NCI-H1092 treated with DMSO at 0.1 percent for 48 hours (cell line): ENCODE results near the gene CERS3.
A peak's percentile ranks its signal among the peaks of the same experiment; 100 is the strongest.

ENCODE experiments used
- DNase-seq: peaks from one replicate; lab custom pipeline; 2025; lab: John Stamatoyannopoulos, UW

Gene CERS3

DNA sequence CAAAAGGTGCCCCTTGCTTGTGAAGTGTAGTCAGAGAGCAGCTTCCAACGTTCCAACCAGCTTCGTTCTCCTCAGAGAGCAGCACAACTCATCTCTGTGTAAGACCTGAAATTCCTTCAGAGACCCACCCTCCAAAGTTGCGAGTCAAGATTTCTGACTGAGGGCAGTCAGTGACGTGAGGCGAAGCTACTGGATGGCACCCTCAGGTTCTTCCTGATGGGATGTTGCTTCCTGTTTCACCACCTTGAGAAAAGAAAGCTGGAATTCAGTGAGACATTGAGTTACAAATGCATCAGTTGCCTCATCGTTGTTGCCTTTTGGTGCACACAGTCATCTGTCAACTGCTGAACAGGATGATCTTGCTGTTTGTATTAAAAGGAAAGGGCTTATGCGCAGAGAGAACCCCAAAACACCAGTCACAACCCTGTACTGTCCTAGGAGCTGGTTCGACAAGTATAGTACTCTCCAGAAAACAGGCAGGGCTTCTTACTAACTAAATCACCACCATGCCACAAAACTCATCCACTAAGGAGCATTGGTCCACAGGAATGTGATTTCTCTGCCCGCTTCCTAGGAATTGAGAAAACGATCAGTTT is at the start of gene CERS3:
CERS3 (minus strand) TSS at position 118 of the 596 bp plus-strand sequence. CDS start 27,101 bp downstream, outside the sequence.
- no peak for DNase-seq

GRCh38 chr15:100573526-100573925 is 44.8 kb upstream of the CERS3 start:
- DNase-seq: no peak

DNA sequence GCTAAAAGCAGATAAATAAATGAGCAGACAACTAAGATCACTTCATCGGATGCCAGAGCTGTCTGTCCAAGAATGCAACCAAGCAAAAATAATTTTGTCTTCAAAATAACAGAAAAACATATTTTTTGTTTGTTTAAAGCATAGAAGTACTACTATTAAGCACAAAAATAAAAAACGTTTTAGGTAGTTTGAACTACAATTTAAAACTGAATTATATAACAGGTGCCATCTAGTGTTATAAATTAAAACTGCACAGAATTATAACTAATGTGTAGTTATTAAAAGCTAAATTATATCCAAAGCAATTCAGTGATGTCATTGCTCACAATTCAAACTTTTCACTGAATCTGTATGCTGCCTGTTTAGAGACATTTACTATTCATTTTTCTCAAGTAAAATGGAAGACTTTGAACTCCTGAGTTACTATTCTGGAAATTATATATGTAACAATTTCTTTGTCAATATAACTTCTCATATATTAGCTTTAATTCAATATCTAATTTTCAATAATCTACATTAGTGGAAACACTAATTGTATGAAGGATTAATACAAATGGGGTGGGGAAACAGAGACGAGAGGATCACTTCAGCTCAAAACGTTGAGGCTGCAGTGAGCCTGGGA is 43.7 kb upstream of the CERS3 start:
- peak; percentile 2 for DNase-seq

DNA sequence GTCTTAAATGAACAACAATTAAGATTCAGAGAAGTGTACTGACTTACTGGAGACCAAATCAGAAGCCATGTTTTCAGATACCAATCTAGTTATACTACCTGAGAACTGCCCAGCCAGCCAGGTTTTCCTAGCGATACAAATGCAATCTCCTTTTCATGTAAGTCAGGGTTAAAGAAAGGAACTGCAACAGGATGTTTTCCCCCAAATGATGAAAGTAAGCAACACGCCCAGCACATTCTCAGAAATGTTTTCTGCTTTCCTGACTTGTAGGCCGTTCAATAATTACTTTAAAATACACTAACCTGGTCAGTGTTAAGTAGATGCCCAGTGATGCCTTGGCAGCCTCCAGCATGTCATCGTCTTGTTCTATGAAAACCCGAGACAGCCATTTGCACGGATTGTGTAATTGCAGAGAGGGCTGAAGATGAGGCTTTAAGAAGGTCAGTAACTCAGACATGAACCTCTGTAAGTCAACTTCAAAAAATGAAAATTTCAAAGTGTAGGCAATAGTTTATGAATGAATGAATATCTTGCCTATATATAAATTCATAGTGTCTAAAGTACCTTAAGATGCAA is 42.9 kb upstream of the CERS3 start:
- DNase-seq: no peak

DNA sequence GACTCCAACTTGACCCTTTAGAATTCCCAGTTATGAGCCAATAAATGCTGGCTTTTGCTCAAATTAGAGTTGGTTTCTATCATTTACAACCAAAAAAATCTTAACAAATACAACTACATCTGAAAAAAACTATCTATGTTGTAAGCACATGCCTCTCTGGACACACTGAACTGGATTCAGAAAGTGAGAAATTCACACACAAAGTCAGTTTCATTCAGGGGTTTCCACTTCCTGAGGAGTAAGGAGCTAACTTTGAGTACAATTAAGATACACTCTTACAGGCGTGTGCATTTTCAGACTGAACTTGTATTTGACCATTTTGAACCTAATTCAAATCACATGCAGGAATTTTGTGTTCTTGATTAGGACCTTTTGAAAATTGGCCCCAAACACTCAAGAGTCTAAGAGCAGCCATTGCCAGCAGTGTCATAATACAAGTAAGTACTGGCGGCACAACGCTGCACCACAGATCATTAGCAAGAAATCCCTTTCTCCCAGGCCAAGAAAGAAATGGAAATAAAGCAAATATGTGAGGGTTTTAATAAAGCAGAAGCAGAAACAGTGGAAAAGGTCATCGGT is 42.1 kb upstream of the CERS3 start:
- no peak for DNase-seq

DNA sequence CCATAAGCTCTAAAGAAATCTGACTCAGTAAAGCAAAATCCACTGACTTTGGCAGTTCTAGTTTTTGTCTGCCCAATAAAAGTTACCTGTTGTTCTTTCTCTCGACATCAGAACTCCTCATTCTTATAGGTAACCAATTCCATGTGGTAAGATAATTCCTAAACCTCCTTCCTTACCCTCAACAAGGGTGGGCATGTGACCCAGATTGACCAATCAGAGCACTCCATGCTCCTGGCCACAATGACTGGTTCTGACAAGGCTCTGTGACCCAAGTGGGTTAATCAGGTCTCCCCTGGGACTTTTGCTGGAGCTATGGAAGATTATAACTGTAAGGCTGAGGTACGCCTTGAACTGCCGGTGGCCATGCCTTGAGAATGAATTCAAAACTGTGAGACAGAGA is 41.5 kb upstream of the CERS3 start:
- DNase-seq: no peak

DNA sequence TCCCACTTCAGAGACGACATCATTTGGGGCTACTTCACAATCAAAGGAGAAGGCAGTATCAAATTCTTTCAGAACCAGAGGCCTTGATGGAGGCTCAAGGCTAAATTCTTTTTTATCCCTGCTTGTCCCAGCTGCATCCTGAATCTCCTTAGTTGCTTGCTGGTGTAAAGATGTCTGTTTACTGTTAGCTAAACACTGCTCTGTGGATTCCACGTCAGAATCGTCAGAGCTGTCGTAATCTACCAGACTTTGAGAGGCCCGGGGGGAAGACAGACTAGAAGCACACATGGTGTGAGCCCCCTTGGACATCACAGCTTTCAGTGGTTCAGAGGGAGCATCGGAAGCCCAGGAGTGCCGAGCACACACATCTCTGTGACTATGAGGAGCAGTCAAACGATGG is 40.6 kb upstream of the CERS3 start:
- DNase-seq: no peak

DNA sequence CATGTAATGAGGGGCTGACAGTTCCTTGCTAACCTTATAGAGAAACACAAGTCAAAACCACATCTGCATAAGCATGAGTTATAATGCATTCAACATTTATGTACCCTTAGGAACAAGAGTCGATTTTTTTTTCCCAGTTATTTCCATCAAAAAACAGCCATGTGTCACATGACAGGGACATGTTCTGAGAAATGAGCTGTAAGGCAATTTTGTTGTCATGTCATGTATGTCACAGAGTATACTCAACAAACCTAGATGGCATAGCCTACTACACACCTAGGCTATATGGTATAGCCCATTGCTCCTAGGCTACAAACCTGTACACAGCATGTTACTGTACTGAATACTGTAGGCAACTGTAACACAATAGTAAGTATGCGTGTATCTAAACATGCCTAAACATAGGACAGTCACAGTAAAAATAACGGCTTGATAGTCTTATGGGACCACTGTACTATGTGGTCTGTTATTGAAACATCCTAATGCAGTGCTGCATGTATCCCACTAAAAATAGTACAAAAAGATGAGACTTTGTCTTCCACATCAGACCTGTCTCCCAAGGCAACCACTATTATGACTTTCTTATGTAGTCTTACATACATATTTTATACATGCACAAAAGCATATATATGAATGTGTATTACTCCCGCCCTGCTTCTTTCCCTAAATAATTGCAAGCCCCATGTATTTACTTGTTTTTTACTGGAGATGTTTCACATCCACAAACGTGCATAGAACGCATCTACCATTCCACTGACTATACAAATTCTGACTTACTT is 38.3 kb upstream of the CERS3 start:
- DNase-seq: no peak

GRCh38 chr15:100565591-100565990 is 36.8 kb upstream of the CERS3 start:
- no peak for DNase-seq

DNA sequence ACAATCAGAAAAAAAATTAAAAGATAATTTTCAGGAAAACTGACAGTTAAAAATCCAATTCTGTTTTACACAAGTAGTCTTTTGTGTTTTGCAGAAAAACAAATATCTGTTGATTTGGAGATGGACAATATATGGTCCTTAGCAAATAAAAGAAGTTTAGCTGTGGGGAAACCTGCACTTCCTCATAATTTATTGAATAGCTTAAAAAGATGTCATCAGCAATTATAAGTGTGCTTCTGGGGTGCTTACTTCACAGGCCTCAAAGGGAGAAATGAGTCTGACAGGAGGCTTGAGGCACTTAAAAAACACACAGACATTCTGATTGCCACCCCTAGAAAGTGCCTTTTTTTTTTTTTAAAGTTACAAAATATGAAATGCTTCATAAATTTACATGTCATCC is 31.6 kb upstream of the CERS3 start:
- DNase-seq: no peak

GRCh38 chr15:100559330-100559729 is 30.6 kb upstream of the CERS3 start:
- no peak for DNase-seq

DNA sequence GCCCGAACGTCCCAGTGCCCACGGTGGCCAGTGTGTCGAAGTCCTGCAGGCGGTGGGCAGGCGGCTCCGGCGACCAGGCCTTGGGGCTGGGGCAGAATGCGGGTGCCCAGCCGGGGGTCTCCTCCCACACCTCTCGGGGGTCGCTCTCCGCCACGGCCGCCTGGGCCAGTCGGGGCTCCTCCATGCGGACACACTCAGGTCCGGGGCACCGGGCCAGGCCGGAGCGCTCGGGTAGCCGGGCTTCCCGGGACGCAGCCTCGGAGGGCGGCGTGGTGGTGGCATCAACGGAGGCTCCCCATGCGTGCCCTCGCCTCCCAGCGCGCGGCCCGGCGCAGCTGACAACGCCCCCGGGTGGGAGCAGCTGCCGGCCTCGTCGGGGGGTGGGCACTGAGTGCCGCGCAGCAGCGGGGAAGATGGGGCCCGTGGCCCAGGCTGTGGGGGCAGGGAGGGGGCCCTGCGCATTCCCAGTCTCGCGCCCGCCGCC is 30.1 kb upstream of the CERS3 start:
- no peak for DNase-seq

DNA sequence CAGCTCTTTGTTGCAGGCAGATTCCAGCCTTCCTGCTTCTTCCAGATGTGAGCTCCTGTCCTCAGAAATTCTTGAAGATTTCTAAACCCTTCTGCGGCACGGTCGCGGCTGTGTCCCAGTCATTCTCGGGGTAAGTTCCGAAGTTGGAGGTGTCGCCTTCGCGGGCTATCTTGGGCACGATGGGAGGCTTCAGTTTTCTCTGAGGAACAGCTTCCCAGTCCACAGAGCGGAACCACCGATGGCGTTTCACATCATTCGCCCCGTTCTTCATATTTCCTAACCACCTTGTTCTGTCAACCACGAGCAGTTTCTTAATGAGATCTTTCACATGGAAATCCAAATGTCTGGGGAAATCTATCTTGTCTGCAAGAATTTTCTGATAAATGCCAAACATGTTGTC is 24.7 kb upstream of the CERS3 start:
- DNase-seq: no peak

GRCh38 chr15:100547961-100548360 is 19.2 kb upstream of the CERS3 start:
- no peak for DNase-seq

- no peak for DNase-seq
Measured at GRCh38 chr15:100544946-100545345, 16.2 kb upstream of the CERS3 start.

DNA sequence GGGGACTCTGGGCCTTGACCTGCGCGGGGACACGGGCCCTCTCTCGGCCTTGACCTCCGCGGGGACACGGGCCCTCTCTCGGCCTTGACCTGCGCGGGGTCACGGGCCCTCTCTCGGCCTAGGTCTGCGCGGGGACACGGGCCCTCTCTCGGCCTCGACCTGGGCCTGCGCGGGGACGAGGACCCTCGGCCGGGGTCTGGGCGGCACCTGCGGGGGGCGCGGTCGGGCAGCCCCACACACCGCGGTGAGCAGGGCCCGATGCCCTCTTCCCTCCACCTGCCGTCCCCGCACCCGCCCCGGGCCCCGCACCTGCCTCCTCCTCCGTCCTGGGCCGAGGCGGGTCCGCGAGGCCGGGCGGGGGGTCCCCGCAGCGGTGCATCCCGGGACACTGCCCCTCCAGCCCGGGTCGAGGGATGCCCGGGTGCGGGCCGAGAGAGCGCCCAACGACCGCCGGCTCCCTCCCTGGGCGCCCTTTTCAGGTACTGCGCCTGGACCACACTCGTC is 15.6 kb upstream of the CERS3 start:
- no peak for DNase-seq

GRCh38 chr15:100542290-100542689 is 13.5 kb upstream of the CERS3 start:
- DNase-seq: no peak

- no peak for DNase-seq
Measured at GRCh38 chr15:100537331-100537730, 8.6 kb upstream of the CERS3 start.

GRCh38 chr15:100536733-100537132 is 8.0 kb upstream of the CERS3 start:
- DNase-seq: no peak

- no peak for DNase-seq
Measured at GRCh38 chr15:100533886-100534285, 5.1 kb upstream of the CERS3 start.

GRCh38 chr15:100531823-100532327 is 3.1 kb upstream of the CERS3 start:
- peak; percentile 0 for DNase-seq

DNA sequence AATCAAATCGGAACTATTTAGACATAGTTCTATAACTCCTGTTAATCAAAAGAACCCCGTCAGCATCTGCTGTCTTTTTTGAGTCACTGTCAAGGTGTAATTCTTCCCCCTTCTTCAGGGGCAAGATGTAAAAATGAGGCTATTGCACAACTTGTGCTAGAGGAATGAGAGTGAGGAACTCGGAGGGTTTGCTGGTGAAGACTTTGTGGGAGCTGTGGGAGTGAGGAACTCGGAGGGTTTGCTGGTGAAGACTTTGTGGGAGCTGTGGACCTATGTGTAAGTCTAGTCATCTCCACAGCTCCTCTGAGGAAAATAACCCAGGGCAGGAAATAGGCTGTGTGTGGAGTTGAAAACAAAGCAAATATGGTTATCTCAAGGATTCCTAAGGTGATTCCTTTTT is 2.5 kb upstream of the CERS3 start:
- DNase-seq: no peak
